Naive B cell (primary cell): ENCODE data around the gene TREH. TPM values are rescaled to one million over a fixed set of nuclear protein-coding genes. Genes with fewer than 3 reads are reported as not detected.

ENCODE experiments used
- ATAC-seq, 2 donors: fragments of 150-1000 bp; cut with Tn5 transposase; 2 replicates each; pipeline ENCODE4 v1.10.0; 2021; ENCODE audit warnings: low read depth in 2 of 2, mild to moderate bottlenecking in 2 of 2, moderate library complexity in 2 of 2
- DNase-seq: peaks from one replicate; pipeline ENCODE4 v3.0.0; 2022
- H3K27ac Mint-ChIP-seq, 6 donors: one replicate each; pipeline ENCODE4 v1.8.0; 2020 to 2022; ENCODE audit warnings: mild to moderate bottlenecking in 6 of 6, mixed read lengths in 6 of 6, moderate library complexity in 5 of 6, inconsistent platforms in 2 of 6
- H3K27me3 Mint-ChIP-seq, 3 donors: one replicate each; pipeline ENCODE4 v1.8.0; 2021 to 2022; ENCODE audit warnings: mixed read lengths in 3 of 3, mild to moderate bottlenecking in 1 of 3
- H3K36me3 Mint-ChIP-seq, 2 donors: one replicate each; pipeline ENCODE4 v1.8.0; 2020 to 2022; ENCODE audit warnings: mixed read lengths in 2 of 2, inconsistent platforms in 1 of 2, mild to moderate bottlenecking in 1 of 2
- H3K4me1 Mint-ChIP-seq, 3 donors: one replicate each; pipeline ENCODE4 v1.8.0; 2020 to 2022; ENCODE audit warnings: mixed read lengths in 3 of 3, inconsistent platforms in 1 of 3, mild to moderate bottlenecking in 1 of 3, moderate library complexity in 1 of 3
- H3K4me3 Mint-ChIP-seq, 8 donors: one replicate each; pipeline ENCODE4 v1.8.0; 2020 to 2022; ENCODE audit warnings: mild to moderate bottlenecking in 8 of 8, mixed read lengths in 8 of 8, moderate library complexity in 8 of 8, inconsistent platforms in 2 of 8
- H3K9me3 Mint-ChIP-seq, 7 donors: one replicate each; pipeline ENCODE4 v1.8.0; 2020 to 2022; ENCODE audit warnings: mixed read lengths in 7 of 7, mild to moderate bottlenecking in 5 of 7, inconsistent platforms in 2 of 7, moderate library complexity in 1 of 7
- polyA plus RNA-seq, 6 donors: library from polyadenylated mRNA; unstranded; fragments of 300-500 nt; fragmentation: Illumina TruSeq; gene quantifications; one replicate each; pipeline ENCODE4 v1.2.3, GENCODE V29; 2021; ENCODE audit warnings: low read depth in 6 of 6

The TREH gene
- polyA plus RNA-seq, 6 donors from 2014 or later = not detected

- ATAC-seq (no peak), DNase-seq (no peak)
- H3K4me1 Mint-ChIP-seq = no peaks in the 10 kb centered on the region
- no peaks in the 10 kb centered on the region for H3K9me3 Mint-ChIP-seq
- H3K27ac Mint-ChIP-seq = no peak overlapping the region
- H3K27me3 Mint-ChIP-seq = peaks cover 0 to 6% (median 0%) of the 10 kb centered on the region in 3 donors
- H3K4me3 Mint-ChIP-seq = peak overlapping the region in 1 of 8 donors; percentile 11
- no peaks in the 10 kb centered on the region for H3K36me3 Mint-ChIP-seq
Measured at GRCh38 chr11:118646393-118646792, 33.1 kb downstream of the TREH start.

DNA sequence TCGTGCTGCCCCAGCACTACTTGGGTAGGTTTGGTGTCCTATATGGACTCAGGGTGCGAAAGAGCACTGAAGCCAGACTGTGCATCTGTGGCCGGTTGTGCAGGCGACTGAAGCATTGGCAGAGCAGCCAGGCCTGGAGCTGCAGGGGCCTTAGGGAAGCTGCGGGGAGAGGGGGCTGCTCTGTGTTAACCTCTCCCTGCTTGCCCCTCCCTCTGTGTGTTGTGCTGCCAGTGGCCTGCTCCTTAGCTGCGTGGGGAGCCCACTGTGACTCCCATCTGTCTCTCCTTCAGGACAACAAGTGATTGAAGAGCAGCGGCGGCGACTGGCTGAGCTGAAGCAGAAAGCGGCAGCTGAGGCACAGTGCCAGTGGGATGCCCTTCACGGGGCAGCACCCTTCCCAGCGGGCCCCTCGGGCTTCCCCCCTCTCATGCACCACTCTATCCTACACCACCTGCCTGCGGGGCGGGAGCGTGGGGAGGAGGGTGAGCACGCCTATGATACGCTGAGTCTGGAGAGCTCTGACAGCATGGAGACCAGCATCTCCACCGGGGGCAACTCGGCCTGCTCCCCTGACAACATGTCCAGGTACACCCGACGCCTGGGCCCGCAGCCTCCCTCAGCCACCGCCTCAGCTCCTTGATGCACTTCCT, 34.3 kb downstream of the TREH start:
- ATAC-seq (no peak), DNase-seq (no peak)
- Mint-ChIP-seq H3K36me3 (no peaks in the 10 kb centered on the region), H3K27ac (peak overlapping the region in 1 of 6 donors; percentile 44), H3K9me3 (no peaks in the 10 kb centered on the region), H3K4me3 (no peak overlapping the region), H3K27me3 (peaks cover 0 to 6% (median 0%) of the 10 kb centered on the region in 3 donors), H3K4me1 (no peaks in the 10 kb centered on the region)

DNA sequence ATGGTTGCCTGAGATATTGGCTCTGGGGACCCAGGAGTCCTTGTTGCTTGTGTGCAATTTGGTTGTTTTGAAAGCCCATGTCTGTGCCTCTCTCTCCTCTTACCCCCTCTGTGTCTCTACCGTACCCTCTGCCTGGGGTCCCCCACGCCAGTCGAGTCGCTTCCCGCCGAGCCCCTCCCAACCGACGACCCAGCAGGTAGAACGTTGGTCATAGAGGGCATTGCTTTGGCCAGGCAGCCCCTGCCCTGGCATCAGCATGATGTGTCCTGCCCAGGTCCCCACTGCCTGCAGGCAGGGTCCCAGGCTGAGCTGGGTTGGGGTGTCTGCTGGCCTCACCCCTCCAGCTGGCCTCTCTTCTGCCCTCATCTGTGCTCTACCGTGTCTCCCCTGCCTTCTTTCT, 35.0 kb downstream of the TREH start:
- ATAC-seq = no peak
- no peak for DNase-seq
- no peak overlapping the region for H3K27ac Mint-ChIP-seq
- H3K9me3 Mint-ChIP-seq = no peaks in the 10 kb centered on the region
- H3K27me3 Mint-ChIP-seq = peaks cover 0 to 6% (median 0%) of the 10 kb centered on the region in 3 donors
- no peaks in the 10 kb centered on the region for H3K4me1 Mint-ChIP-seq
- H3K36me3 Mint-ChIP-seq = no peaks in the 10 kb centered on the region
- no peak overlapping the region for H3K4me3 Mint-ChIP-seq

GRCh38 chr11:118643995-118644345, 35.5 kb downstream of the TREH start:
- DNase-seq (no peak), ATAC-seq (no peak)
- H3K27me3 Mint-ChIP-seq = peaks cover 0 to 6% (median 0%) of the 10 kb centered on the region in 3 donors
- H3K4me3 Mint-ChIP-seq = no peak overlapping the region
- no peaks in the 10 kb centered on the region for H3K9me3 Mint-ChIP-seq
- H3K36me3 Mint-ChIP-seq = no peaks in the 10 kb centered on the region
- no peak overlapping the region for H3K27ac Mint-ChIP-seq
- H3K4me1 Mint-ChIP-seq = no peaks in the 10 kb centered on the region

DNA sequence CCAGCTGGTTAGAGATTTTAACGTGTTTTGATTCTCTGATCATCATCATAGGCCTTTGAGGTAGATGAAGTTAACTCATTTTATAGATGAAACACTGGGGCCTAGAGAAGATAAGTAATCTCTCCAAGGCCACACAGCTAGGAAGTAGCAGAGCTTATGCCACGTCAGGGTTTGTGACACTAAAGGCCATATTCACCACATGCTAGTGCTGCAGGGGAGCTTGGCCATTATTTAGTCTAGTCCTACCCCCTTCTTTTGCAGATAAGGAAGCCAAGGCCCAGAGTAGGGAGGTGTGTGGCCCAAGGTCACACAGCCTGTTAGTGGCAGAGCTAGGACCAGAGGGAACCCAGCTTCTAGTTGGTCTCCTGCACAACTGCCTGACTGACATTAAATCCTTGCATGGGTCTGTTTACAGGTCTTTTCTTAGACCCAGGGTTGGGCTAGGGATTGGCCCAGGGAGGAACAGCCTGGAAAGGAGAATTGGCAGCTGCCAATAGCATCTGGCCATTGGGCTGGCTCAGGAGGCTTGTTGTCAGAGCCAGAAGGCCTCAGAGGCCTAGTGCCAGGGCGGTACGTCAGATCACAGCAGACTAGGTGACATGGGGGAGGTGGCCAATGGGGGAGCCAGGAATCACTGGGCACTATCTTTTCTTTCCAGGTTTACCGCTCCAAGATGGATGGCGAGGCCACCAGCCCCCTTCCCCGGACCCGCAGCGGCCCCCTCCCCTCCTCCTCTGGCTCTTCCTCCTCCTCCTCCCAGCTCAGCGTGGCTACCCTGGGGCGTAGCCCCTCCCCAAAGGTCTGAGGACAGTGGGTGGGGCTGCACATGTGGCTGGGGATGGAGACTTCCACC, 36.1 kb downstream of the TREH start:
- H3K36me3 Mint-ChIP-seq = no peaks in the 10 kb centered on the region
- no peak for ATAC-seq

DNA sequence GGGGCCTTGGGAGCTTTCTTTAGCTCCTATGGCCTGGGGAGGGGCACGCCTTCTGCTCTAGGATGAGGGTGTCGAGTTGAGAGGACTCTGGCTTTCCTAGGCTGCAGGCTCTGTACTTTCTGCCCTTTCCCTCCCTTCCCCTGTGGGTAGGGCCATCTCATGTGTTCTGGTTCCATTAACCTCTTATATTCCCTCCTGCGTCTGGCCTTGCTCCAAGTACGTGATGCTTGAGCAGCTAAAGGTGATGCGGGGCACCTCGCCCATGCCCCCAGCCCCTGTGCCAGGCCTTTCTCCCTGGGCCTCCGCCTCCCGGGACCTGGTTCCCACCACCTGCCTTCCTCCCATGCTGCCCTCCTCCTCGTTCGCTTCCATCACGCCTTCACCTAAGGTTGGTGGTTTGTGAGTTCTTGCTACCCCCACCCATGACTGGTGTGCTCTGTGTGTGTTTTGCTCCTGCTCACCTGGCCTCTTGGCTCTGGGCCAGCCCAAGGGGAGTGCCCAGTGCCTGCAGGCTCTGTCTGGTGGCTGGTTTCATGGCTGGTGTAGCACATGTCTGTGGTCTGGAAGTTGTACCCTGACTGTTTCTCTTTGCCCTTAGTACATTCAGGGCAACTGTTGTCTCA, 37.9 kb downstream of the TREH start:
- ATAC-seq (no peak), DNase-seq (no peak)
- Mint-ChIP-seq H3K4me3 (no peak overlapping the region), H3K9me3 (no peaks in the 10 kb centered on the region), H3K27ac (no peak overlapping the region), H3K27me3 (peaks cover 0 to 6% (median 0%) of the 10 kb centered on the region in 3 donors), H3K4me1 (no peaks in the 10 kb centered on the region), H3K36me3 (no peaks in the 10 kb centered on the region)

More for the DNA sequence above, 36.1 kb downstream of the TREH start:
- Mint-ChIP-seq H3K27me3 (peaks cover 0 to 6% (median 0%) of the 10 kb centered on the region in 3 donors), H3K9me3 (no peaks in the 10 kb centered on the region), H3K4me1 (no peaks in the 10 kb centered on the region), H3K27ac (peak overlapping the region in 1 of 6 donors; percentile 2), H3K4me3 (no peak overlapping the region)
- DNase-seq = no peak

DNA sequence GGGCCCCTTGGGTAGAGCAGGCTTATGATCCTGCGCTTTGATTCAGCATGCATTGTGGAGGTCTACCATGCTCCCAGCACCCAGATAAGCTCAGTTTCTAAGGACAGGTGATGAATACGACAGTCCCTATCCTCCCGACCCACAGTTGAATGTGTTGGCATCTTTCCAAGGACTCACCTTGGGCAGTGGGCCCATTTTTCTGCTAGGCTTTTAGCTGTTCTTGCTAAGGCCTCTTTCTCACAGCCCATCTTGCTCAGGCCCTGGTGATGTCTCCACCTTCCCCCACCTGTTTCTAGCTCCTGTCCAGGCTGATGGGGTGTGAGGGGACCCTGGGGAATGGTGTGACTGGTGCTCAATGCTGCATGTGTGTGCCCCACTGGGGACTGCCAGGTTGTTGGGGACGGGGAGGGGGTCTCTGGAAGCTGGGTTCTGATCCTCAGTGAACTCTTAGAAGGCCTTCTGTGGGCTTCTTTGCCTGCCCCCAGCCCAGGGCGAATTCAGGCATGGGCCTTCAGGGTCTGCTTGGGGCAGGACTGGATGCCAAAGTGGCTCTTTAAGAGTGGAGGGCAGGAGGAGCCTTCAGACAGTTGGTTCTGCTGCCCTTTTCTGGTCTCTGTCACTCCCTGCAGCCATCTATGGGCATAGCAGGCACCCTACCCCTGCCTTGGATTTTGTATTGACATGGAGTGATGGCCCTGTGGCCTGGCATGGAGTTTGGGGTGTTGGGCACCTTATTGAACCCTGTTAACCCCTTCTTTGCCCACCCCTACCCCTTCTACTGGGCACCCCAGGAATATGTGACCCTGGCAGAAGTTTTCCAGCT, 38.9 kb downstream of the TREH start:
- Mint-ChIP-seq H3K4me1 (no peaks in the 10 kb centered on the region), H3K27ac (peak overlapping the region in 1 of 6 donors; percentile 72), H3K9me3 (no peaks in the 10 kb centered on the region), H3K27me3 (peaks cover 0 to 7% (median 6%) of the 10 kb centered on the region in 3 donors), H3K36me3 (no peaks in the 10 kb centered on the region), H3K4me3 (no peak overlapping the region)
- no peak for DNase-seq
- no peak for ATAC-seq

- no peaks in the 10 kb centered on the region for H3K9me3 Mint-ChIP-seq
- no peak for ATAC-seq
- no peaks in the 10 kb centered on the region for H3K36me3 Mint-ChIP-seq
- H3K27me3 Mint-ChIP-seq = peaks cover 0 to 7% (median 6%) of the 10 kb centered on the region in 3 donors
- no peak overlapping the region for H3K27ac Mint-ChIP-seq
- no peaks in the 10 kb centered on the region for H3K4me1 Mint-ChIP-seq
- no peak overlapping the region for H3K4me3 Mint-ChIP-seq
- no peak for DNase-seq
Measured at GRCh38 chr11:118639899-118640298, 39.6 kb downstream of the TREH start.

GRCh38 chr11:118638726-118639125, 40.7 kb downstream of the TREH start:
- Mint-ChIP-seq H3K27me3 (peaks cover 0 to 11% (median 7%) of the 10 kb centered on the region in 3 donors), H3K9me3 (no peaks in the 10 kb centered on the region), H3K36me3 (no peaks in the 10 kb centered on the region), H3K27ac (no peak overlapping the region), H3K4me3 (no peak overlapping the region), H3K4me1 (no peaks in the 10 kb centered on the region)
- ATAC-seq = no peak
- no peak for DNase-seq

DNA sequence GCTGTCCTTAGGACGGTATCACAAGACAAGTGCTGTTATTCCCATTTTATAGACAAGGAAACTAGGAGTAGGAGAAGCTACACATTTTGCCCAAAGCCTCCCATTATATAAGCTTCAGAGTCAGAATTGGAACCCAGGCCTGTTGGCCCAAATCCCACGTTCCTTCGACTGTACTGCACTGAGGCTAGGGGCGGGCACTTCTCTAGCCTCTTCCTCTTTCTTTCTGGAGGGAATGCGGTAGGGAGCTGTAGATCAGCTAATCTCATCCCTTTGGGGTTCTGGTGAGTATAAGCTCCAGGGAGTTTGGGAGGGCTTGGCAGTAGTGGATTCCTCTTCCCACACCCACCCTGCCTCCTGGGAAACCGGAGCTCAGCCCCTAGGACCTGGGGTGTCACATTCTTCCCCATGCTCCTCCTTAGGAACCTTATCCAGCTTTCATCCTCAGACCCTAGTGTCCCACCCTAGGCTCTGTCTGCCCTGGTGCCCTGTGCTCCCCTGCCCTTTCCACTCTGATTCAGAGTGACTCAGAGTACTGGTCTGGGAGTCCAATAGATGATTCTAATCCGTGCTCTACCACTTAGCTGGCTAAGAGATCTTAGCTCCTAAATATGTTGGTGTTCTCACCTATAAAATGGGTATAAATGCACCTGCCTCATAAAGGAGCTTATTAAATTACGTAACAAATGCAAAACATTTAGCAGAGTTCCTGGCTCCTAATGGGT, 42.7 kb downstream of the TREH start:
- Mint-ChIP-seq H3K9me3 (no peaks in the 10 kb centered on the region), H3K27ac (no peak overlapping the region), H3K4me3 (no peak overlapping the region), H3K4me1 (no peaks in the 10 kb centered on the region), H3K36me3 (no peaks in the 10 kb centered on the region), H3K27me3 (peaks cover 0 to 21% (median 16%) of the 10 kb centered on the region in 3 donors)
- DNase-seq = no peak
- ATAC-seq = no peak

DNA sequence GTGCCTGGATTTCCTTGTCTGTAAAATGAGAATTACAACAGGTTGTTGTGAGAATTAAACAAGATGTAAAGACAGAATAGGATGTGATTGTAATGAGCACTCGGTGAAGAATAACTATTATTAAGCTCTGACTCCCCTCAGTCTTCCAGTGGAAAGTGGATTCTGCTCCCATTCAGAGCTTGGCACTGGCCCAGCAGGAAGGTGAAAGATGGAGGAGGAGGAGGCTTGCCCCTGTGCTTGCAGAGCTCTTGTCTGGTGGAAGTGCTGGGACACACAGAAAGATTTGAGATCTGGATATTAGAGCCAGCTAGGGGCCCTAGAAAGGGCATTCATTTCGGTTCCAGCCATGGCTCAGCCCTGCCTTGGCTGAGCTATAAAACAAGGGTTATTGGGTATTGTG, 43.8 kb downstream of the TREH start:
- Mint-ChIP-seq H3K27me3 (peaks cover 3 to 21% (median 21%) of the 10 kb centered on the region in 3 donors), H3K4me1 (no peaks in the 10 kb centered on the region), H3K36me3 (no peaks in the 10 kb centered on the region), H3K4me3 (peak overlapping the region in 1 of 8 donors; percentile 41), H3K9me3 (no peaks in the 10 kb centered on the region), H3K27ac (no peak overlapping the region)
- ATAC-seq (no peak), DNase-seq (no peak)

DNA sequence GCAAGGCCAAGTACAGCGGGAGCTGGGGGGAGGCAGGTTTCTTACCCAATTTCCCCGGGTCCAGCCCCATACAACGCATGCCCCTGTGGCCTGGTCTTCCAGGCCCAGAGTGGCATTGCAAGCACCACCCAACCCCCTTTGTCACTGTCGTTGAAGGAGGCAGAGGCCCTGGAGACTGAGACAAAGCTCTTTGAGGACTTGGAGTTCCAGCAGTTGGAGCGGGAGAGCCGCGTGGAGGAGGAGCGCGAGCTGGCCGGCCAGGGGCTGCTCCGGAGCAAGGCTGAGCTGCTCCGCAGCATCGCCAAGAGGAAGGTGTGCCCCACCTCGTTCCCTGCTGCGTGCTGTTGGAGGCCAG, 44.2 kb downstream of the TREH start:
- peaks cover 6 to 21% (median 21%) of the 10 kb centered on the region in 3 donors for H3K27me3 Mint-ChIP-seq
- H3K27ac Mint-ChIP-seq = no peak overlapping the region
- H3K36me3 Mint-ChIP-seq = no peaks in the 10 kb centered on the region
- H3K9me3 Mint-ChIP-seq = no peaks in the 10 kb centered on the region
- H3K4me1 Mint-ChIP-seq = no peaks in the 10 kb centered on the region
- peak overlapping the region in 1 of 8 donors; percentile 41 for H3K4me3 Mint-ChIP-seq
- ATAC-seq (no peak), DNase-seq (no peak)
